GM19193 (cell line): Measurements from ENCODE around the gene FAM50A.

Source experiments
- POLR2A ChIP-seq: IDR thresholded peaks from 4 replicates; pipeline ENCODE4 v1.6.1; 2011; ENCODE audit not compliant: insufficient read depth, insufficient read length; ENCODE audit errors: extremely low read depth

Gene FAM50A

GRCh38 chrX:154444755-154445246, 860 bp downstream of the FAM50A start:
- no peak for TF ChIP-seq POLR2A

- no peak for TF ChIP-seq POLR2A
These were observed 1.8 kb downstream of the FAM50A start for GRCh38 chrX:154445776-154446175.

GRCh38 chrX:154446430-154446829, 2.5 kb downstream of the FAM50A start:
- no peak for TF ChIP-seq POLR2A

GRCh38 chrX:154448484-154448883, 4.5 kb downstream of the FAM50A start:
- TF ChIP-seq POLR2A = no peak

GRCh38 chrX:154449618-154450017, 5.7 kb downstream of the FAM50A start:
- no peak for TF ChIP-seq POLR2A

GRCh38 chrX:154450312-154450711, 6.4 kb downstream of the FAM50A start:
- no peak for TF ChIP-seq POLR2A

- no peak for TF ChIP-seq POLR2A
These were observed 8.9 kb downstream of the FAM50A start for GRCh38 chrX:154452823-154453222.

- TF ChIP-seq POLR2A = no peak
These were observed 13.7 kb downstream of the FAM50A start for GRCh38 chrX:154457491-154458115.

- TF ChIP-seq POLR2A = peak; percentile 47
These were observed 14.4 kb downstream of the FAM50A start, which contains the start of gene PLXNA3 for GRCh38 chrX:154458116-154458953. TSS of gene PLXNA3 (plus strand) at chrX:154458281. CDS start at chrX:154460184, 1,903 bp downstream.

GRCh38 chrX:154458954-154459778, 15.2 kb downstream of the FAM50A start:
- TF ChIP-seq POLR2A = no peak

- no peak for TF ChIP-seq POLR2A
These were observed 15.9 kb downstream of the FAM50A start for GRCh38 chrX:154459832-154460231.

GRCh38 chrX:154460326-154460725, 16.4 kb downstream of the FAM50A start:
- no peak for TF ChIP-seq POLR2A

GRCh38 chrX:154462396-154462795, 18.5 kb downstream of the FAM50A start:
- TF ChIP-seq POLR2A = no peak

- no peak for TF ChIP-seq POLR2A
These were observed 19.8 kb downstream of the FAM50A start for GRCh38 chrX:154463611-154464220.
